Dermis microvascular lymphatic vessel endothelial cell (primary cell): ENCODE data around the gene SLC29A3. TPM values are rescaled to one million over a fixed set of nuclear protein-coding genes. Genes with fewer than 3 reads are reported as not detected.
A peak's percentile ranks its signal among the peaks of the same experiment; 100 is the strongest.

ENCODE experiments used
- DNase-seq, 2 donors: peaks; one replicate each; pipeline versions ENCODE4 v3.0.0 to v3.0.0-alpha.2; 2010; ENCODE audit warnings: low read depth in 2 of 2
- total RNA-seq: library from RNA; depleted of rRNA; stranded (reverse); fragments of >200 nt; gene quantifications from 2 replicates; pipeline ENCODE4 v1.2.1, GENCODE V29; 2014

Gene SLC29A3
- total RNA-seq, 1 donor from 2014 or later: 1.8 TPM

GRCh38 chr10:71320592-71320991 lies 1.5 kb downstream of the SLC29A3 start:
- DNase-seq: no peak

- no peak for DNase-seq
These were observed 2.3 kb downstream of the SLC29A3 start for GRCh38 chr10:71321386-71321785.

GRCh38 chr10:71323407-71323806 lies 4.3 kb downstream of the SLC29A3 start:
- peak in 1 of 2 donors; percentile 45 for DNase-seq

GRCh38 chr10:71324743-71325142 lies 5.7 kb downstream of the SLC29A3 start:
- no peak for DNase-seq

- DNase-seq: no peak
These were observed 6.2 kb downstream of the SLC29A3 start for GRCh38 chr10:71325267-71325666.

GRCh38 chr10:71326464-71326881 lies 7.4 kb downstream of the SLC29A3 start:
- DNase-seq: no peak

GRCh38 chr10:71330789-71331404 lies 11.8 kb downstream of the SLC29A3 start:
- no peak for DNase-seq

GRCh38 chr10:71331736-71332135 lies 12.7 kb downstream of the SLC29A3 start:
- no peak for DNase-seq

GRCh38 chr10:71332466-71332865 lies 13.4 kb downstream of the SLC29A3 start:
- DNase-seq: no peak

- DNase-seq: no peak
These were observed 14.2 kb downstream of the SLC29A3 start for GRCh38 chr10:71333129-71333887.

GRCh38 chr10:71334221-71334791 lies 15.2 kb downstream of the SLC29A3 start:
- no peak for DNase-seq

GRCh38 chr10:71335173-71335708 lies 16.2 kb downstream of the SLC29A3 start:
- no peak for DNase-seq

- no peak for DNase-seq
These were observed 17.6 kb downstream of the SLC29A3 start for GRCh38 chr10:71336632-71337031.

- DNase-seq: no peak
These were observed 18.2 kb downstream of the SLC29A3 start for GRCh38 chr10:71337219-71337701.

- no peak for DNase-seq
These were observed 19.9 kb downstream of the SLC29A3 start for GRCh38 chr10:71338728-71339495.

GRCh38 chr10:71339796-71340589 lies 20.9 kb downstream of the SLC29A3 start:
- no peak for DNase-seq

GRCh38 chr10:71342573-71343391 lies 23.7 kb downstream of the SLC29A3 start:
- DNase-seq: no peak

- DNase-seq: no peak
These were observed 24.3 kb downstream of the SLC29A3 start for GRCh38 chr10:71343392-71343773.

- DNase-seq: no peak
These were observed 25.3 kb downstream of the SLC29A3 start for GRCh38 chr10:71344154-71344925.
